CD4-positive, alpha-beta T cell (primary cell): Measurements from ENCODE around the gene LST1. TPM values are rescaled to one million over a fixed set of nuclear protein-coding genes. Genes with fewer than 3 reads are reported as not detected.

Experiments used
- ATAC-seq: fragments of 200-7000 bp; cut with Tn5 transposase; one replicate; pipeline ENCODE4 v1.10.0; 2022; ENCODE audit warnings: mild to moderate bottlenecking; ENCODE audit not compliant: poor library complexity
- CTCF ChIA-PET: fragments of 350-600 bp; sonication (Branson Sonifier 250); formaldehyde crosslinking; loops from one replicate; lab custom pipeline; 2021; ENCODE audit warnings: antibody characterized with exemption, inconsistent platforms; lab: Charles Lee
- POLR2A ChIA-PET: fragments of 350-600 bp; sonication (Branson Sonifier 250); formaldehyde crosslinking; loops from one replicate; lab custom pipeline; 2021; ENCODE audit warnings: antibody characterized with exemption, inconsistent platforms; lab: Charles Lee
- DNase-seq, 14 experiments: peaks; one replicate each; pipeline ENCODE4 v3.0.0-alpha.2; 2013 to 2020; ENCODE audit warnings: mixed read lengths in 2 of 14
- H3K27ac ChIP-seq, 2 donors: one replicate each; pipeline versions ENCODE4 v1.5.1 to v1.7.0; 2013; ENCODE audit warnings: low read length in 2 of 2, low read depth in 1 of 2, mild to moderate bottlenecking in 1 of 2
- H3K27me3 ChIP-seq, 2 experiments: 1 replicate in 1 of 2; 2 replicates in 1 of 2; pipeline versions ENCODE4 v1.6.1 to v1.7.0; 2013; ENCODE audit warnings: low read length in 2 of 2, control low read depth in 1 of 2, mild to moderate bottlenecking in 1 of 2, moderate library complexity in 1 of 2; ENCODE audit not compliant: insufficient read depth in 2 of 2, control insufficient read depth in 1 of 2
- H3K36me3 ChIP-seq: one replicate; pipeline ENCODE4 v1.6.1; 2013; ENCODE audit warnings: low read length, control low read depth; ENCODE audit not compliant: insufficient read depth
- H3K4me1 ChIP-seq: one replicate; pipeline ENCODE4 v1.6.1; 2013; ENCODE audit warnings: low read length, control low read depth; ENCODE audit not compliant: insufficient read depth
- H3K4me3 ChIP-seq: one replicate; pipeline ENCODE4 v1.5.1; 2013; ENCODE audit warnings: mild to moderate bottlenecking, low read length, moderate library complexity
- H3K9me3 ChIP-seq, 2 experiments: 1 replicate in 1 of 2; 2 replicates in 1 of 2; pipeline versions ENCODE4 v1.6.1 to v1.7.0; 2013; ENCODE audit warnings: low read length in 2 of 2, mild to moderate bottlenecking in 2 of 2, control low read depth in 1 of 2, moderate library complexity in 1 of 2; ENCODE audit not compliant: control insufficient read depth in 1 of 2, insufficient read depth in 1 of 2
- H3K27ac Mint-ChIP-seq: one replicate; pipeline ENCODE4 v1.8.0; 2020; ENCODE audit warnings: mixed read lengths
- H3K27me3 Mint-ChIP-seq: one replicate; pipeline ENCODE4 v1.8.0; 2021; ENCODE audit warnings: mixed read lengths
- H3K36me3 Mint-ChIP-seq: one replicate; pipeline ENCODE4 v1.8.0; 2021; ENCODE audit warnings: low read depth, mixed read lengths
- H3K4me1 Mint-ChIP-seq: one replicate; pipeline ENCODE4 v1.8.0; 2021; ENCODE audit warnings: low read depth, mixed read lengths
- H3K4me3 Mint-ChIP-seq: one replicate; pipeline ENCODE4 v1.8.0; 2020; ENCODE audit warnings: mild to moderate bottlenecking, mixed read lengths
- H3K9me3 Mint-ChIP-seq: one replicate; pipeline ENCODE4 v1.8.0; 2020; ENCODE audit warnings: mixed read lengths
- intact Hi-C, 2 experiments: fragments of 100-400 bp; cut with DNase I in 1 of 2; cut with micrococcal nuclease in 1 of 2; formaldehyde crosslinking; loops; one replicate each; pipeline versions ENCODE4 v1.15.1 to v1.9.0; 2023 to 2025; cut with DNase I, micrococcal nuclease
- total RNA-seq, 174 experiments: library from RNA in 2 of 174; stranded (reverse) in 2 of 174; gene quantifications; one replicate each; pipeline ENCODE4 v1.2.3 and lab custom pipeline; 2021 to 2026
- TF ChIP-seq, protein P1 (sequence below): fragments of 200-600 bp; IDR thresholded peaks from one replicate; pipeline ENCODE4 v1.8.0; 2022; ENCODE audit warnings: antibody characterized with exemption, mild to moderate bottlenecking

Gene LST1
- total RNA-seq, 2 experiments from 2014 or later = 8.9 to 10.3 TPM

- ChIA-PET POLR2A (interaction anchor here (0.6 to 8.1 kb wide), 11 partner anchors 12 to 275 kb away, joined by 3 to 220 read pairs (median 5); partner anchors contain the start of genes ABHD16A, BAG6, HSPA1A and HSPA1L), CTCF (interaction anchor here (0.6 to 11.8 kb wide), 11 partner anchors 9 to 921 kb away, joined by 3 to 284 read pairs (median 4); partner anchors contain the start of genes LST1, LTB, NCR3 and TNF)
- peak within 1 kb of the TSS; percentile 62 for H3K4me3 ChIP-seq
- TF ChIP-seq, protein P1, sequence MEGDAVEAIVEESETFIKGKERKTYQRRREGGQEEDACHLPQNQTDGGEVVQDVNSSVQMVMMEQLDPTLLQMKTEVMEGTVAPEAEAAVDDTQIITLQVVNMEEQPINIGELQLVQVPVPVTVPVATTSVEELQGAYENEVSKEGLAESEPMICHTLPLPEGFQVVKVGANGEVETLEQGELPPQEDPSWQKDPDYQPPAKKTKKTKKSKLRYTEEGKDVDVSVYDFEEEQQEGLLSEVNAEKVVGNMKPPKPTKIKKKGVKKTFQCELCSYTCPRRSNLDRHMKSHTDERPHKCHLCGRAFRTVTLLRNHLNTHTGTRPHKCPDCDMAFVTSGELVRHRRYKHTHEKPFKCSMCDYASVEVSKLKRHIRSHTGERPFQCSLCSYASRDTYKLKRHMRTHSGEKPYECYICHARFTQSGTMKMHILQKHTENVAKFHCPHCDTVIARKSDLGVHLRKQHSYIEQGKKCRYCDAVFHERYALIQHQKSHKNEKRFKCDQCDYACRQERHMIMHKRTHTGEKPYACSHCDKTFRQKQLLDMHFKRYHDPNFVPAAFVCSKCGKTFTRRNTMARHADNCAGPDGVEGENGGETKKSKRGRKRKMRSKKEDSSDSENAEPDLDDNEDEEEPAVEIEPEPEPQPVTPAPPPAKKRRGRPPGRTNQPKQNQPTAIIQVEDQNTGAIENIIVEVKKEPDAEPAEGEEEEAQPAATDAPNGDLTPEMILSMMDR = peak; percentile 21
- peak; percentile 74 to 95 (median 84) for DNase-seq
- H3K27me3 Mint-ChIP-seq = no peaks in the 10 kb centered on the region
- H3K36me3 ChIP-seq = peaks cover 8% of the 10 kb centered on the region
- intact Hi-C loops = loop anchor here (1.0 to 5.0 kb wide), 6 partner anchors 33 to 350 kb away; partner anchors contain the start of genes BAG6 (in 1 of the 2), EHMT2 (in 1 of the 2) and PRRC2A (in 1 of the 2)
- peaks cover 47% of the 10 kb centered on the region for H3K4me1 ChIP-seq
- no peaks in the 10 kb centered on the region for H3K27me3 ChIP-seq
- H3K9me3 ChIP-seq = no peaks in the 10 kb centered on the region
- peak within 1 kb of the TSS; percentile 84 for H3K27ac Mint-ChIP-seq
- H3K4me3 Mint-ChIP-seq = peak within 1 kb of the TSS; percentile 86
- H3K4me1 Mint-ChIP-seq = peaks cover 41% of the 10 kb centered on the region
- peaks cover 7% of the 10 kb centered on the region for H3K36me3 Mint-ChIP-seq
- H3K27ac ChIP-seq = peak within 1 kb of the TSS; percentile 72 to 89
- ATAC-seq = peak; percentile 78
- no peaks in the 10 kb centered on the region for H3K9me3 Mint-ChIP-seq
Measured at GRCh38 chr6:31546958-31547726, 38.9 kb upstream of the LST1 start, which contains the start of gene NFKBIL1. NFKBIL1 (plus strand) TSS chr6:31547608; CDS start chr6:31547695, 87 bp downstream.

- Mint-ChIP-seq H3K9me3 (no peaks in the 10 kb centered on the region), H3K36me3 (peaks cover 6% of the 10 kb centered on the region), H3K4me3 (peak overlapping the region; percentile 86), H3K27me3 (no peaks in the 10 kb centered on the region), H3K4me1 (peaks cover 34% of the 10 kb centered on the region), H3K27ac (peak overlapping the region; percentile 84)
- TF ChIP-seq, protein P1 = no peak
- DNase-seq (peak in 1 of 14 experiments; percentile 49), ATAC-seq (no peak)
- no peaks in the 10 kb centered on the region for H3K9me3 ChIP-seq
- CTCF ChIA-PET = interaction anchor here (0.5 to 11.8 kb wide), 5 partner anchors 17 to 922 kb away, joined by 3 to 284 read pairs (median 4); partner anchors contain the start of genes LTB, MUCL3, NCR3 and TNF
- peaks cover 39% of the 10 kb centered on the region for H3K4me1 ChIP-seq
- no peaks in the 10 kb centered on the region for H3K27me3 ChIP-seq
- POLR2A ChIA-PET = interaction anchor here (0.6 to 8.1 kb wide), 9 partner anchors 11 to 267 kb away, joined by 3 to 220 read pairs (median 5); partner anchors contain the start of genes ABHD16A, BAG6, HSPA1A and HSPA1L
- intact Hi-C loops = loop anchor here (1.0 to 5.0 kb wide), 5 partner anchors 32 to 349 kb away; partner anchors contain the start of genes BAG6 (in 1 of the 2), EHMT2 (in 1 of the 2) and PRRC2A (in 1 of the 2)
- peaks cover 8% of the 10 kb centered on the region for H3K36me3 ChIP-seq
- peak overlapping the region; percentile 62 for H3K4me3 ChIP-seq
- peak overlapping the region; percentile 72 to 89 for H3K27ac ChIP-seq
Measured at GRCh38 chr6:31547727-31548543, 38.1 kb upstream of the LST1 start.

- no peaks in the 10 kb centered on the region for H3K9me3 Mint-ChIP-seq
- no peak for ATAC-seq
- H3K4me3 Mint-ChIP-seq = no peak overlapping the region
- H3K4me3 ChIP-seq = no peak overlapping the region
- peak overlapping the region; percentile 72 to 89 for H3K27ac ChIP-seq
- peaks cover 29% of the 10 kb centered on the region for H3K4me1 Mint-ChIP-seq
- no peaks in the 10 kb centered on the region for H3K27me3 Mint-ChIP-seq
- POLR2A ChIA-PET = interaction anchor here (2.4 to 8.1 kb wide), 4 partner anchors 10 to 103 kb away, joined by 10 to 220 read pairs (median 66); partner anchors contain the start of genes BAG6, LST1, LTB and TNF
- H3K27me3 ChIP-seq = no peaks in the 10 kb centered on the region
- intact Hi-C loops = loop anchor here in 1 of 2 experiments (5.0 kb wide), 2 partner anchors 104 to 349 kb away; partner anchors contain the start of genes BAG6 and EHMT2
- DNase-seq = no peak
- peaks cover 36% of the 10 kb centered on the region for H3K4me1 ChIP-seq
- peaks cover 6% of the 10 kb centered on the region for H3K36me3 Mint-ChIP-seq
- H3K27ac Mint-ChIP-seq = peak overlapping the region; percentile 84
- CTCF ChIA-PET = interaction anchor here (0.5 to 11.8 kb wide), 3 partner anchors 30 to 607 kb away, joined by 3 to 284 read pairs (median 169); partner anchors contain the start of genes LTB, MUCL3, NCR3 and TNF
- no peaks in the 10 kb centered on the region for H3K9me3 ChIP-seq
- TF ChIP-seq, protein P1 = no peak
- peaks cover 8% of the 10 kb centered on the region for H3K36me3 ChIP-seq
Measured at GRCh38 chr6:31548544-31548873, 37.6 kb upstream of the LST1 start.
